ENCODE measurements around the gene ZNF808. TPM values are rescaled to one million over a fixed set of nuclear protein-coding genes. Genes with fewer than 3 reads are reported as not detected.
"Not testable (repeated sequence)": the region's sequence is repeated elsewhere in the genome, so short reads cannot be mapped to it uniquely, and the experiment has no call there.

The ZNF808 gene
- total RNA-seq, 4 donors from 2014 or later: 3.4 to 12.9 (median 7.9) TPM

- Histone ChIP-seq H3K9me3 (no peaks in the 10 kb centered on the region), H3K27me3 (no peaks in the 10 kb centered on the region), H3K36me3 (no peaks in the 10 kb centered on the region), H3K4me3 (no peak overlapping the region), H3K4me1 (no peaks in the 10 kb centered on the region), H3K27ac (no peak overlapping the region)
- intact Hi-C loops (cut with DNase I; ENCODE audit: low total_unique reads): no loop called here
- in situ Hi-C loops (cut with MboI; ENCODE audit: low sequenced_read_pairs in 4 of 4): no loop called here
- DNase-seq (no peak), ATAC-seq (no peak)
- TF ChIP-seq CTCF (IDR thresholded peaks at IDR 0.05 in 4 of 5, conservative IDR thresholded peaks at IDR 0.05 in 1 of 5) (no peak), POLR2A (IDR thresholded peaks at IDR 0.05) (no peak)
Measured at GRCh38 chr19:52516191-52516590, 11.3 kb upstream of the ZNF808 start.

DNA sequence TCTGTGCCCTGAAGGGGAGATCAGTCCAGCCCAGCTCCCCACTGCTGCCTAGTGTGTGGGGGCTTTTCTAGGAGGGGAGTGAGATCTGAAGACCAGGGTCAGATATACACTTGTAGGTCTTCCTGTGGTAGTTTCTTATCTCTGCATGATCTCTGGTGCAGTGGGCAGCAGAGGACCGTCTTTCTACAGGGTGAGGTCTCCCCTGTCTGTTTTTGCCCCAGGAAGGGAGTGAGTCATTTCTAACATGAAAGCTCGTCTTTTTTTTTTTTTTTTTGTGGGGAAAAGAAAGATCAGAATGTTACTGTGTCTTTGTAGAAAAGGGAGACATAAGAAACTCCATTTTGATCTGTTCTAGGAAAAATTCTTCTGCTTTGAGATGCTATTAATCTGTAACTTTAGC, 8.8 kb upstream of the ZNF808 start:
- Histone ChIP-seq H3K4me1 (no peaks in the 10 kb centered on the region), H3K36me3 (no peaks in the 10 kb centered on the region), H3K9me3 (no peaks in the 10 kb centered on the region), H3K4me3 (no peak overlapping the region), H3K27me3 (no peaks in the 10 kb centered on the region), H3K27ac (no peak overlapping the region)
- DNase-seq (no peak), ATAC-seq (no peak)
- intact Hi-C loops (cut with DNase I; ENCODE audit: low total_unique reads) (no loop called here), in situ Hi-C loops (cut with MboI; ENCODE audit: low sequenced_read_pairs in 4 of 4) (no loop called here)
- TF ChIP-seq POLR2A (IDR thresholded peaks at IDR 0.05): no peak
- TF ChIP-seq CTCF (IDR thresholded peaks at IDR 0.05 in 4 of 5, conservative IDR thresholded peaks at IDR 0.05 in 1 of 5): no peak

GRCh38 chr19:52519175-52519574, 8.3 kb upstream of the ZNF808 start:
- H3K27me3 ChIP-seq; ATAC-seq; intact Hi-C loops (cut with DNase I; ENCODE audit: low total_unique reads); H3K9me3 ChIP-seq; H3K4me1 ChIP-seq; in situ Hi-C loops (cut with MboI; ENCODE audit: low sequenced_read_pairs in 4 of 4); DNase-seq; H3K4me3 ChIP-seq; H3K27ac ChIP-seq; H3K36me3 ChIP-seq: not testable (repeated sequence)

- TF ChIP-seq POLR2A (IDR thresholded peaks at IDR 0.05) (no peak), CTCF (IDR thresholded peaks at IDR 0.05 in 4 of 5, conservative IDR thresholded peaks at IDR 0.05 in 1 of 5) (no peak)
- in situ Hi-C loops (cut with MboI; ENCODE audit: low sequenced_read_pairs in 4 of 4): no loop called here
- no peak for DNase-seq
- no peak for ATAC-seq
- H3K27ac ChIP-seq: no peak overlapping the region
- no peaks in the 10 kb centered on the region for H3K27me3 ChIP-seq
- H3K9me3 ChIP-seq: no peaks in the 10 kb centered on the region
- H3K4me1 ChIP-seq: no peaks in the 10 kb centered on the region
- no peak overlapping the region for H3K4me3 ChIP-seq
- intact Hi-C loops (cut with DNase I; ENCODE audit: low total_unique reads): no loop called here
- H3K36me3 ChIP-seq: no peaks in the 10 kb centered on the region
Measured at GRCh38 chr19:52520013-52520412, 7.5 kb upstream of the ZNF808 start.

- no peaks in the 10 kb centered on the region for H3K4me1 ChIP-seq
- H3K27ac ChIP-seq: no peak overlapping the region
- no peaks in the 10 kb centered on the region for H3K36me3 ChIP-seq
- TF ChIP-seq POLR2A (IDR thresholded peaks at IDR 0.05) (no peak), CTCF (IDR thresholded peaks at IDR 0.05 in 4 of 5, conservative IDR thresholded peaks at IDR 0.05 in 1 of 5) (no peak)
- DNase-seq (no peak), ATAC-seq (no peak)
- H3K4me3 ChIP-seq: no peak overlapping the region
- H3K9me3 ChIP-seq: no peaks in the 10 kb centered on the region
- in situ Hi-C loops (cut with MboI; ENCODE audit: low sequenced_read_pairs in 4 of 4) (no loop called here), intact Hi-C loops (cut with DNase I; ENCODE audit: low total_unique reads) (no loop called here)
- no peaks in the 10 kb centered on the region for H3K27me3 ChIP-seq
Measured at GRCh38 chr19:52522551-52522950, 4.9 kb upstream of the ZNF808 start.
